Thyroid gland (tissue), 4 donors: Measurements from ENCODE around the gene ADCY10. TPM values are rescaled to one million over a fixed set of nuclear protein-coding genes. Genes with fewer than 3 reads are reported as not detected.

Experiments
- DNase-seq, 2 donors: peaks; one replicate each; pipeline ENCODE4 v3.0.0-alpha.2; 2019
- H3K27ac ChIP-seq, 3 donors: fragments of 200-600 bp; sonication (generic); 1 replicate in 2 of 3; 2 replicates in 1 of 3; pipeline ENCODE4 v1.5.1; 2016 to 2019; ENCODE audit warnings: mild to moderate bottlenecking in 1 of 3, moderate library complexity in 1 of 3
- H3K27me3 ChIP-seq: fragments of 200-600 bp; sonication (generic); one replicate; pipeline ENCODE4 v1.5.1; 2019
- H3K36me3 ChIP-seq, 2 donors: fragments of 200-600 bp; sonication (generic); one replicate each; pipeline ENCODE4 v1.5.1; 2016 to 2019
- H3K4me1 ChIP-seq, 2 donors: fragments of 200-600 bp; sonication (generic); one replicate each; pipeline ENCODE4 v1.5.1; 2017 to 2019
- H3K4me3 ChIP-seq, 3 donors: fragments of 200-600 bp; sonication (generic); replicated peaks in 1 of 3; 1 replicate in 2 of 3; 2 replicates in 1 of 3; pipeline ENCODE4 v1.5.1; 2016; ENCODE audit warnings: mild to moderate bottlenecking in 1 of 3
- H3K9me3 ChIP-seq: fragments of 200-600 bp; sonication (generic); one replicate; pipeline ENCODE4 v1.5.1; 2017
- POLR2A ChIP-seq, 2 donors: fragments of 450-650 bp; IDR thresholded peaks; one replicate each; pipeline ENCODE4 v1.6.1; 2017; ENCODE audit warnings: antibody characterized with exemption in 2 of 2, mild to moderate bottlenecking in 2 of 2, moderate library complexity in 1 of 2
- WGBS, 2 donors: methylation state at CpG; one replicate each; pipeline ENCODE4 v1.1.5; 2017; 5-methylcytosine and 5-hydroxymethylcytosine counted together
- intact Hi-C: fragments of 100-400 bp; cut with DNase I; formaldehyde crosslinking; loops from one replicate; pipeline ENCODE4 v1.15.1; 2023
- total RNA-seq, 4 donors: library from RNA; depleted of rRNA; stranded (reverse); fragments of >200 nt; gene quantifications; one replicate each; pipeline ENCODE4 v1.2.3, GENCODE V29; 2016
- TF ChIP-seq, protein P1 (sequence below), 6 experiments: fragments of 200-600 bp in 3 of 6; fragments of 450-650 bp in 3 of 6; sonication (generic) in 3 of 6; IDR thresholded peaks; one replicate each; pipeline ENCODE4 v1.5.1; 2016 to 2019; ENCODE audit warnings: antibody characterized with exemption in 6 of 6, mild to moderate bottlenecking in 2 of 6, inconsistent platforms in 1 of 6, moderate library complexity in 1 of 6

Gene ADCY10
- total RNA-seq, 4 donors from 2014 or later: 0.15 to 0.45 (median 0.40) TPM; not detected in 1

DNA sequence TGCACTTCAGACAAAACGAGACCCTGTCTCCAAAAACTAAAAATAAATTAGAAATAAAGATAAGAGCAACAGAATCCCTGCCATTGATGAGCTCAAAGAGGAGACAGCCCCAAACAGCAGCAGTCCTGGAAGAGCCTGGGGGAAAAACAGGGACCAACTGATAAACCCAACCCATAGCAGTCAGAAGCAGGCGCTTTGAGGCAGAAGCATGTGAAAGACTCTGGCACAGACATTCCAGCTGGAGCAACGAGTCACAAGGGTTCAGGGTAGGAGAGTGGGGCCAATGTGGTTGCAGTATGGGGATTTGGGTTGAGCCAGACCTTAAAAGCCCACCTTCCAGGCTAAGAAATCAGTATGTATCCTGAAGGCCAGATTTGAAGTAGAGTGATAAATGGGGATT, 113.7 kb downstream of the ADCY10 start:
- 80 to 81% methylated on average over 3 of the region's 3 CpGs for WGBS, 2 donors
- TF ChIP-seq, protein P1, sequence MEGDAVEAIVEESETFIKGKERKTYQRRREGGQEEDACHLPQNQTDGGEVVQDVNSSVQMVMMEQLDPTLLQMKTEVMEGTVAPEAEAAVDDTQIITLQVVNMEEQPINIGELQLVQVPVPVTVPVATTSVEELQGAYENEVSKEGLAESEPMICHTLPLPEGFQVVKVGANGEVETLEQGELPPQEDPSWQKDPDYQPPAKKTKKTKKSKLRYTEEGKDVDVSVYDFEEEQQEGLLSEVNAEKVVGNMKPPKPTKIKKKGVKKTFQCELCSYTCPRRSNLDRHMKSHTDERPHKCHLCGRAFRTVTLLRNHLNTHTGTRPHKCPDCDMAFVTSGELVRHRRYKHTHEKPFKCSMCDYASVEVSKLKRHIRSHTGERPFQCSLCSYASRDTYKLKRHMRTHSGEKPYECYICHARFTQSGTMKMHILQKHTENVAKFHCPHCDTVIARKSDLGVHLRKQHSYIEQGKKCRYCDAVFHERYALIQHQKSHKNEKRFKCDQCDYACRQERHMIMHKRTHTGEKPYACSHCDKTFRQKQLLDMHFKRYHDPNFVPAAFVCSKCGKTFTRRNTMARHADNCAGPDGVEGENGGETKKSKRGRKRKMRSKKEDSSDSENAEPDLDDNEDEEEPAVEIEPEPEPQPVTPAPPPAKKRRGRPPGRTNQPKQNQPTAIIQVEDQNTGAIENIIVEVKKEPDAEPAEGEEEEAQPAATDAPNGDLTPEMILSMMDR (IDR thresholded peaks at IDR 0.05): no peak
- TF ChIP-seq POLR2A (IDR thresholded peaks at IDR 0.05): no peak
- H3K4me1 ChIP-seq: peaks cover 0 to 34% of the 10 kb centered on the region in 2 donors

DNA sequence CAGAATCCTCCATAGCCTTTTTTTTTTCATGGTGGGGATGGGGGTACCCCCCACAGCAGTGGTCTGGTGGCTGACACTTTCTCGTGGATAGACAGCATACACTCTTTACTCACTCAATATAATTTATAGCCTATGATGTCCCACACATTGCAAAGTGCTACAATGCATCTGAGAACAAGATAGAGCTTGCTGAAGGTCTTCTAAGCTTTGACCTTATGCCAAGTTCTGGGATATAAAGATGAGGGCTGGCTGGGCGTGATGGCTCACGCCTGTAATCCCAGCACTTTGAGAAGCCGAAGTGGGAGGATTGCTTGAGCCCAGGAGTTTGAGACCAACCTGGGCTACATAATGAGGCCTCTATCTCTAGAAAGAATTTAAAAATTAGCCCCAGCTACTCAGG, 114.2 kb downstream of the ADCY10 start:
- H3K9me3 ChIP-seq: no peaks in the 10 kb centered on the region
- WGBS, 2 donors: 34 to 74% methylated on average over 4 of the region's 4 CpGs
- no peak for TF ChIP-seq POLR2A (IDR thresholded peaks at IDR 0.05)
- TF ChIP-seq, protein P1 (IDR thresholded peaks at IDR 0.05): no peak
- intact Hi-C loops: loop anchor here (5.0 kb wide), 1 partner anchor 72 kb away; no protein-coding TSS in a partner anchor
- peaks cover 0 to 30% of the 10 kb centered on the region in 2 donors for H3K4me1 ChIP-seq
- no peak for DNase-seq
- H3K27me3 ChIP-seq: no peaks in the 10 kb centered on the region
- no peak overlapping the region for H3K4me3 ChIP-seq
- no peaks in the 10 kb centered on the region for H3K36me3 ChIP-seq
- no peak overlapping the region for H3K27ac ChIP-seq

More for the DNA sequence above, 113.7 kb downstream of the ADCY10 start:
- no peak overlapping the region for H3K27ac ChIP-seq
- H3K36me3 ChIP-seq: no peaks in the 10 kb centered on the region
- no peak for DNase-seq
- H3K27me3 ChIP-seq: no peaks in the 10 kb centered on the region
- intact Hi-C loops: loop anchor here (5.0 kb wide), 1 partner anchor 73 kb away; no protein-coding TSS in a partner anchor
- H3K4me3 ChIP-seq: no peak overlapping the region
- no peaks in the 10 kb centered on the region for H3K9me3 ChIP-seq

DNA sequence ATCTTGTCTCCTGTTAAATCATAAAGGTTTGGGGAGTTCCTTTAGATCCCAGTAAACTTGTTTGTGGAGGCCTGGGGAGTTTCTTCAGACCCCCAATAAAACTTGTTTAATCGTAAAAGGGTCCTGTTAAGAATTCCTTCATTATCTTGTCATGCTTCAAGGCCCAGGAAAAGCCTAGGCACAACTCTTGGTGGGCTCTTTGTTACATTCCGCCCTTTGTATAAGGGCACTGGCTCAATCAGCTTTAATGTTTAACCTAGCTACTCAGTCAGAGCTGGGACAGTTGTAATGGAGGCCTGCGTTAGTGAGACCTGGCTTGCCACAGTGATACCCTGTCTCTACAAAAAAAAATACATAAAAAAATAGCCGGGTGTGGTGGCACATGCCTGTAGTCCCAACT, 115.0 kb downstream of the ADCY10 start:
- no peak overlapping the region for H3K27ac ChIP-seq

DNA sequence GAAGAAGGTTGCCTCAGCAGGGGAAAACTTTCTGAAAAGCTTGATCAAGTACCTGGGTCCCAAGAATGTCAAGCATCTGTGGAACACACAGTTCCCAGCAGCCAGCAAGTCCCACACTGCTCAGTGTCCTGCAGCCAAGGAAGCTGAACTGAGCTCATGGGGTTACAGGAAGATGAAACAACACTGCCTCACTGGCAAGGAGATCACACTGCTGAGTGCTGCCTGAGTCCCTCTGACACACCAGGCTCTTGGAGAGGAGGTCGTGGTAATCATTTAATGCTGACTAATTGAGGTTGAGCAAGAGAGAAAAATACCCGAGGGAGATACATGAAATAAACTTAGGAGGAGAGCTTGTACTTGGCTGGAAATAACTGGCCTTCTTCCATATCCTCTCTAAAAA, 116.9 kb downstream of the ADCY10 start:
- Histone ChIP-seq H3K27me3 (no peaks in the 10 kb centered on the region), H3K36me3 (no peaks in the 10 kb centered on the region), H3K4me3 (no peak overlapping the region), H3K27ac (peak overlapping the region; percentile 67 to 76 (median 69)), H3K9me3 (no peaks in the 10 kb centered on the region), H3K4me1 (peaks cover 0 to 30% of the 10 kb centered on the region in 2 donors)
- TF ChIP-seq, protein P1 (IDR thresholded peaks at IDR 0.05): peak in 1 of 6 experiments; percentile 15
- peak in 1 of 2 donors; percentile 66 for TF ChIP-seq POLR2A (IDR thresholded peaks at IDR 0.05)
- peak; percentile 93 for DNase-seq
- intact Hi-C loops: no loop called here
- 1 to 3% methylated on average over 2 of the region's 2 CpGs for WGBS, 2 donors

More for the DNA sequence above, 115.0 kb downstream of the ADCY10 start:
- TF ChIP-seq POLR2A (IDR thresholded peaks at IDR 0.05): no peak
- TF ChIP-seq, protein P1 (IDR thresholded peaks at IDR 0.05): no peak
- Histone ChIP-seq H3K4me3 (no peak overlapping the region), H3K36me3 (no peaks in the 10 kb centered on the region), H3K27me3 (no peaks in the 10 kb centered on the region), H3K9me3 (no peaks in the 10 kb centered on the region), H3K4me1 (peaks cover 0 to 30% of the 10 kb centered on the region in 2 donors)
- 93 to 97% methylated on average over 4 of the region's 4 CpGs for WGBS, 2 donors
- intact Hi-C loops: no loop called here
- no peak for DNase-seq

DNA sequence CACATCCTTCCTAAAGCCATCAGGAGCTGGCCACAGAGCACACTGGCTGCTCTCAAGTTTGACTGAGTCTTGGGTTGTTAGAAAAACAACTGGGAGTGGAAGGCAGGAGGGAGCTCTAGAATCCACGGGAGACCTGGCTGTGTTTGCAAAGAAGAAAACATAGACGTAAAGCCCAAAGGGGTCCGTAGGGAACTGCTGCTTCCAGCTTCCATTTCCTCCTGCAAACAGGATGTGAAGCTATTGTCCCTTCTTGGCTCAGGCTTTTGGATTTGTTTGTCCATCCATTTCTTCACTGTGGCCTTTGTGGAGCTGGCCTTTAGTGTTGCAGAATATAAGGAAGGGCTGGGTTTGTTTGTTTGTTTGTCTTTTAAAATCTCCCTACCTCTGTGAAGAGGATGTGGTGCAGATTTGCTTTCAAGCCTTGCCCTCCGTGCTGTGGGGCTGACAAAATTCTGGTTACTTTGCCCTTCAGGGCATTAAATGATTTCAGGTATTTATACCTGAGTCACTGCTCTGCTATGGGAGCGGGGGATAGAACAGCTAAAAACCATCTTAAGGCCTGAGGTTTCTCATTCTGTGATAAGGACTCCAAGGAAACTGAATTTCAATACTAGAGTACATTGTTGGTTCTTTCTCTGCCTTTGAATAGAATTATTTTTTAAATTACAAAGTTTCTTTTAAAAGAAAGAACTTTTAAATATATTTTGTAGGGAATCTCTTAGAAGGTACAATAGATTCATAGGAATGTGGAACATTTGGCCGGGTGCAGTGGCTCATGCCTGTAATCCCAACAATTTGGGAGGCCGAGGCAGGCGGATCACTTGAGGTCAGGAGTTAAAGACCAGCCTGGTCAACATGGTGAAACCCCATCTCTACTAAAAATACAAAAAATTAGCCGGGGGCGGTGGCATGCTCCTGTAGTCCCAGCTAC, 117.9 kb downstream of the ADCY10 start:
- Histone ChIP-seq H3K4me3 (no peak overlapping the region), H3K9me3 (no peaks in the 10 kb centered on the region), H3K36me3 (no peaks in the 10 kb centered on the region), H3K4me1 (peaks cover 0 to 35% of the 10 kb centered on the region in 2 donors), H3K27ac (peak overlapping the region; percentile 67 to 76 (median 69)), H3K27me3 (no peaks in the 10 kb centered on the region)
- DNase-seq: peak in 1 of 2 donors; percentile 23
- intact Hi-C loops: no loop called here
- TF ChIP-seq, protein P1 (IDR thresholded peaks at IDR 0.05): no peak
- TF ChIP-seq POLR2A (IDR thresholded peaks at IDR 0.05): no peak
- 65 to 66% methylated on average over 10 of the region's 10 CpGs for WGBS, 2 donors
